Fibroblast of skin of abdomen (primary cell): ENCODE data around the gene TLE5.
A peak's percentile ranks its signal among the peaks of the same experiment; 100 is the strongest.
"Not testable (repeated sequence)": the region's sequence is repeated elsewhere in the genome, so short reads cannot be mapped to it uniquely, and the experiment has no call there.

Experiments used
- DNase-seq: peaks from one replicate; pipeline ENCODE4 v3.0.0-alpha.2; 2013

TLE5 gene

DNA sequence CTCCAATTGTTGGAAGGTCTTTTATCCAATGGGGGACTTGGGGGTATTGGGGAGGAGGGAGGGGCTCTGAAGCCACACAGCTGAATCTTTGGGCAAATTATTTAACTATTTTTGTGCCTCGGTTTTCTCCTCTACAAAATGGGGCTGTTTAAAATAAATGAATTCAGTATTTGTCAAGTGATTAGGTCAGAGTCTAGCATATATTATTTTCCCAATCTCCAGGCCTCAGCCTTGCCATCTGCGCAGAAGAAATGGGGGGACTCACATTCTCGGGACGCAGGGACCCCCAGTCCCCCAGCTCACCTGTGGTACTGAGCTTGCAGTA lies 1.5 kb downstream of the TLE5 start:
- DNase-seq, result no peak

DNA sequence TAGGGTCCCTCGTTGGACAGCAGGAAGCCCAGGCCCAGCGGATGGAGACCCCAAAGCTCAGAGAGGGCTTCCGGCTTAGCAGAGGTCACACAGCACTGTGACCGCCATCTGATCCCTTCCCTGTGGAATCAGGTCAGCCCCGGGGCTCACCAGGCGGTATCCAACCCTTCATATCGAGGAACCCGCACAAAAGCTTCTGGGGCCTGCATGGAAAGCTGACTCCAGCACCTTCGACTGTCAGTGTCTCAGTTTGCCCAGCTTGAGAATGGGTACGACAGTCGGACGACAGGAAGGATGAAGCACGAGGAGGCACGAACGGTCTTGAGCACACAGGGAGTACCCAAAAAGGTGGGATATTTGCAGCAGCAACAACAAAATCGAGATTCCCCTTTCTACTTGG lies 2.6 kb downstream of the TLE5 start:
- no peak for DNase-seq

DNA sequence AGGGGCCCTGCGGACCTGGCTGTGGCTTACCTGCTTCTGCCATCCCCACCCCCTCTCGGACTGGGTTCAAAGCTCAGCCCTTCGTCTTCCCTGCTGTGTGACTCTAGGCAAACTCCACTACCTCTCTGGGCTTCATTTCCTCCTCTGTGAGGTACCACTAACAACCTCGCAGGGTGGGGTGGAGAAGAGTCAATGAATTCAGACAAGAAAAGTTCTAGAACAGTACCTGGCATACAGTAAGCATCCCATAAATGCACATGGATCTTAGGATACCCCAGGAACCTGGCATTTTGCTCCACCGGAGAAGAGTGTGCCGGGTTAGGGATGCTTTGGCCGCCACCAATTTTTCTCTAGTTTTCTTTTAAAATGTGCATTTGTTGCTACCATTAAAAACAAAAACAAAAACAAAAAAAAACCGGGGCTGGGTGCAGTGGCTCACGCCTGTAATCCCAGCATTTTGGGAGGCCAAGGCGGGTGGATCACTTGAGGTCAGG lies 3.4 kb downstream of the TLE5 start:
- no peak for DNase-seq

DNA sequence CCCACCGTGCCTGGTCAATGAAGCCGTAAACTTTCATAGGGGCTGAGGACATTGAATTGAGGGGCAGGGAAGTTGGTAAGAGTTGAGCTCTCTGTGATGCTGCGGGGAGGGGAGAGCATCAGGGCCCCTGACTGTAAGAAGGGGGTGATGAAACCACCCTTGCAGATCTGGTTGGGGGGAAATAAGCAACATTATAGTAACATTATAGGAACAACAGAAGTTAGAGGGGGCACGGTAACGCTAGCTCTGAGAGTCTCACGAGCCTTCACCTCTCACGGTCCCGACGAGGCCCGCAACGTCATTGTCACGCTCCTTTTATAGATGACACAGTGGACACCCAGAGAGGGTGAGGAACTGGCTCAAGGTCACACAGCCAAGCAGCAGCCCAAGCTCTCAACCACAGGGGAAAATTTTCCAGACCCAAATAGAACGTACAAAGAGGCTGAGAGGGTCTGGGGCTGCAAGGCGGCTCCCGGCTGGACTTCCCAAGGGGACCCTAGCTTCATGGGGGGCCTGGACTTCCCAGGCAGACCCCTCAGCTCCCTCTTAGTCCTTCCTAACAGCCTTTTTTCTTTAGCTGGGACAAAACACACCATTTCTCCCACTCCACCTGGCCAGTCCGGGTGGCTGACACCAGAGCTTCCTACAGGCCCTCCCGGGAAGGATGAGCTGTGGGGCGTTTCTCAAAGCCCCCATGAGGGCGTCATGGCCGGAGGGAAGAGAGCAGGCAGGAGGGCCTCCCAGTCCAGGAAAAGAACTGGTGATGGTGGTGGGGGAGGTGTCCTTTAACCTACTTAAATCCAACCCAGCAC lies 4.1 kb downstream of the TLE5 start:
- no peak for DNase-seq

DNA sequence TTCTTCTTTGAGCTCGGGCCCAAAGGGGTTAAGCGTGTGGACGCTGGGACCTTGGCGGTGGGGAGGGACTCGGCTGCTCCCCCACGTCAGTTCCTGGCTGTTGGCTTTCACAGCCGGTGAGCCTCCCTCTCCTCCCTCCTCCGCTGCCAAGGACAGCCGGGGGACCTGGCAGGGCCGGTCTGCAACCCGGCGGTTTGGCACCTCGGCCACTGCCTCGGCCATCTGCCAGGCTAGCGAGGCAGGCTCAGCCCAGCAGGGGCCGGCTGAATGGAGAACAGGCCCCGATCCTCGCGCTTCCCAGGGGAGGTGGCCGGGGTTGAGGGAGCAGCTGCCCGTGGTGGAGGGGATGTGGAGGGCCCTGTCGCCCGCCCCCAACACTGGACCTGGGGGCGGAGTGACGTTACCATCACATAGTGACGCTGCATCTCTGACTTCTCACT lies 5.0 kb downstream of the TLE5 start:
- no peak for DNase-seq

DNA sequence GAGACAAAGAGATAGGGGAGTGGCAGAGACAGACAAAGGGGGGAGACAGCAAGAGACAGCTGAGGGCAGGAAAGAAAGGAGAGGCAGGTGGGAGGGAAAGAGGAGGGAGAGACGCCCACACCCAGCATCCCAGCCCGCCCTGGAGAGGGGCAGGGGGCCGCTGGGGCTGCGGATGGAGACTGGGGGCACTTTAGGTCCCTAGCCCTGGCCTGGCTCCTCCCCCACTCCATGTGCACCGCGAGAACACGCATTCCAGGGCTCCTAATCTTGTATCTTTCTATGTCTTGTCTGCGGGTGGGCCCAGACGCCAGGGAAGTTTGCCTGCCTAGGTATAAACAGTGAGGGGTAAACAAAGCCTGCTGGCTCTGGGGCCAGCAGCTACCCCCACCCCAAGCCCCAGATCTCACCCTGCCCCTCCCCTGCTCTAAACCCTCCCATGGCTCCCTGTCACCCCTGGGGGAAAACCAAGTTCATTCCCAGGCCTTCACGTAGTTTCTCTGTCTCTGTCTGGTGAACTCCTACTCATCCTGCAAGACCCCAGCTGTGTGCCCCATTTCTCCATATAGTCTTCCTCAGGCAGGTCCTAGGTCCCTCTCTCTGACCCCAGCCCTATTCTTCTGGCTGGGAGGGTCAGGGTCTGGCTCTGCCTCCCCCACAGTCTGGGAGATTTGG lies 5.7 kb downstream of the TLE5 start:
- no peak for DNase-seq

DNA sequence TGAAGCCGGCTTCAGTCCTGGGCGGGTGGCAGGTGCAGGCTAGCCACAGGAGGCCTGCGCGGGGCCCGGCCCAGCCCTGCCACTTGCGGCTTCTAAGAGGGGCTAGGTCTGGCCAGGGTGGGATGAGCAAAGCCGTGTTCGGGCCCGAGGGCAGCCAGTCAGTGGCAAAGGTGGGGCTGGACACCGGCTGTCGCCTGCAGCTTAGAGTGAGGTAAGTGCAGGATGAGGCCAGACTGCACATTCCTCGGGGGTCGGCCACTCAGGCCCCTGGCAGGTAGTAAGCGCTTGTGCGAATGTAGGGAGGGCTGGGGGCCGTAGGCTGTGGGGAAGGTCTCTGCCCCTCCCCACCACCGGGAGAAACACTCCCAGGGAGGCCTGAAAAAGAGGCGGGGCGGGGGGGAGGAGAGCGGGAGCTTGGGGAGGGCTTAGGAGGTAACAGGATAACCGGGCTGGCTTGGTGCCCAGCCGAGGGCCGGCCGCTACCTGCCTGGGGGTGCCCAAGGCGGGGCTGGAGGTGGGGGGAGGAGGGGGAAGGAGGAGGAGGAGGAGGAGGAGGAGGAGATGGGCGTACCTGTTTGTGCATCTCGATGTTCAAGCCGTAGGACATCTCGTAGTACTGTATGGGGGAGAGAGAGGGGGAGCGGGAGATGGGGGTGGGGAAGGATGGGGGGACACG lies 6.4 kb downstream of the TLE5 start:
- no peak for DNase-seq

DNA sequence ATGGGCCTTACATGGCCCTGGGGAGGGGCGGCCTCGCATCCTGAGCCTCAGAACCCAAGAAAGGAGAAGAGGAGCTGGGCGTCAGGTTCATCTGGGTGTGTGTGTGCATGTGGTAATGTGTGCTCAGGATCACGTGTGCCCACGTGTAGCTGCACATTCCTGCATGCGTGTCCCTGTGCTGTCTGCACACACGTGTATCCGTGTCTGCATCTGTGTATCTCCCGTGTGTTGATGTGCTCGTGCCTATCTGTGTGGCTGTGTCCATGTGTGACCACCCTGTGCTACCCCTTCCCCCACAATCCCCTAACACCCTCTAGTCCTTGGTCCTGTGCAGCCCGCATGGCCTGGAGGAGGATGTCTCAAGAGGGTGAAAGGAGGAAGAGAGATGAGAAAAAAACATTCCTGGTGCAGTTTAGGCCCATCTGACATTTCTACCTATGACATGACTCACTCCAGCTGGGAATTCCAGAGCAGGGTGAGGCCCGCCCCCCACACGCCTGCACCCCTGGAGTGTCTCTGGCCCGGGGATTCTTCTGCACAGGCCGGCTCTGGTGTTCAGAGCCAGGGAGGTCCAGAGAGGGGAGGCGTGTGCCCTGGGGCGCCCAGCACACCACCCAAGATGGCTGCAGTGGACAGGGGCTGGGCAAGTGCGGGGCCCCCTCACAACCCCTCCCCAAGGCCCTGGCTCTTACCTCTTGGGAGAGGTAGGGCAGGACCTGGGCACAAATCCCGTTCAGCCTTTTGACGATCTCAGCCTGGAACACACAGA lies 7.1 kb downstream of the TLE5 start:
- no peak for DNase-seq

DNA sequence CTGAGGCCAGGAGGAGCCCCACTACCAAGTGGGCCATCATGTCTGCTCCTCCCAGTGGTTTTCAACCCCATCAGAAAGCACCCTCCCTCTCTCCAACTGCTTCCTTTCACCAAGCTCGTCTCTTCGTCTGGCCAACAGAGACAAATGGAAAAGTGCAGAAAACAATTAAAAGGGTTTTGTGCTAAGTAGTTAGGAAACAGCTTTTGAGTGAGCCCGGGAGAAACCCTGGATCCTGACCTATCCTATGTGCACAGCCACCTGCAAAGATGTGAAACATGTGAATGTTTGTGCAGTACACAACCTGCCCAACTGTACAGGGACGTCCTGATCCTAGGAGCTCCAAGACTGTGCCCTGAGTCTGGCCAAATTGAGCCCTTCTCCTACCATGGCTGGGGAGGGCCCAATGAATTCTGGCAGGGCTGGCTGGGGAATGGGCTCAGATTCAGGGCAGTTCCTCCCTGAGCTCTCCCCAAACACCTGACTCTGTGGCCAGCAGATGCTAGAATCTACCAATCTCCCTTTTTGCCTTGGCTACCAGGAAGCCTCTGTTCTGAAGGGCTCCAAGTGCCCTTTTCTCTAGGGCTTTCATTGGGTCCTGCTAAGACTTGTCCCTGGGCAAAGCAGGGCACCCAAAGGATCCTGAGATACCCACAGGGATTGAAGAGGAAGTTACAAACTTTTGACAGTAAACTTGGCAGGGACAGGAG lies 7.9 kb downstream of the TLE5 start:
- DNase-seq, result no peak

DNA sequence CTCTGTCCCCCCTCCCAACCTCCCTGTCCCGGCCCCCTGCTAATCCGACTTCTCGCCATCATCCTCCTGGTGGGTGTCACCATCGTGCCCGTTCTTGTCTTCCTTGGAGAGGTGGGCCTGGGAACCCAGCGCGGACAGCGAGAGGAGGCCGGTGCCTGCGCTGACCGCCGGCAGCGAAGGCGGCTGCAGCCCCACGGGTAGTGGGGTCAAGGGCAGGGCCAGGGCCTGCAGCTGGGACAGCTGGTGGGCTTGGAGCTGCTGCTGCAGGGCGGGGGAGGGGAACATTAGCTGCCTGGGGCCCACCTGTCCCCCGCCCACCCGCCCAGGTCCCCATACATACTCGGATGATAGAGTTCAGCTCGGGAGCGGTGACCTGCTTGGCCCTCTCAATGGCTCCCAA lies 8.5 kb downstream of the TLE5 start:
- DNase-seq, result no peak

DNA sequence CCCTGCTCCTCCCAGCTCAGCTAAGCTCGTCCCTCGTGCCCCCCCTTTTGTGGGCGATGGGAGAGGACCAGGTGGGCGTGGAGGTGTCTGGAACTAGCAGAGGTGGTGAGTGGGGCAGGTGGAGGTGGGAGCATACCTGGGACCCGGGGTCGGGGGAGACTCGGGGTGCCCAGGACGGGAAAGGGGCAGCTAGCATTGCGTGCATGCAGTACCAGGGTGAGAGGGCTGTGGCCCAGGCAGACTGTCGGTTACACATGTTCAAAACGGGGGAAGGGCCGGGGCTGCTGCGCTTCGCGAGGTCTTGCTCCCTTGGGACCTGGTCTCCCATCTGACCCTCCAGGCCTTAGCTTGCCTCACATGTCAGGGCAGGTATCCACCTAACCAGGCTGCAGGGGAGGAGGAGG lies 9.1 kb downstream of the TLE5 start:
- no peak for DNase-seq

DNA sequence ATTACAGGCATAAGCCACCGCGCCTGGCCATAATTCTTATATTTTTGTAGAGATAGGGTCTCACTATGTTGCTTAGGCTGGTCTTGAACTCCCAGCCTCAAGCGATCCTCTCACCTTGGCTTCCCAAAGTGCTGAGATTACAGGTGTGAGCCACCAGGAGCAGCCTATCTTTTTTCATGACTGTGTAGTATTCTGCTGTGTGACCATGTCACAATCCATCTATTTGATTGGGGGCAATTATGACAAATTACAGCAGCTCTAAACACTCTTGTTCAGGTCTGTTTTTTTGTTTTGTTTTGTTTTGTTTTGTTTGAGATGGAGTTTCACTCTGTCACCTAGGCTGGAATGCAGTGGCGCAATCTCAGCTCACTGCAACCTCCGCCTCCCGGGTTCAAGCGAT lies 12.3 kb downstream of the TLE5 start:
- not testable (repeated sequence) for DNase-seq

DNA sequence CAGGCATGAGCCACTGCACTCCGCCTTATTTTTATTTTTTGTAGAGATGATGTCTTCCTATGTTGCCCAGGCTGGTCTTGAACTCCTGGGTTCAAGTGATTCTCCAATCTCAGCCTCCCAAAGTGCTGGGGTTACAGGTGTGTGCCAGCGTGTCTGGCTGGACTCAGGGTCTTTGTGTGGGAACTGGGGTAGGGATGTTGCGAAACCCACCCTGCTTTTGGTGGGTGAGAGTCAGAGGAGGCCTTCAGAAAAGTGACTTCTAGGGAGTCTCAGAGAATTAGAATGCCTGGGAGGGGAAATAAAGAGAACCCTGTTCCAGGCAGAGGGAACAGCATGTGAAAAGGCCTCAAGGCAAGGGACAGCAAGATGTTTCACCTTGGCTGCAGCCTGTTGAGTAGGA lies 13.2 kb downstream of the TLE5 start:
- no peak for DNase-seq

DNA sequence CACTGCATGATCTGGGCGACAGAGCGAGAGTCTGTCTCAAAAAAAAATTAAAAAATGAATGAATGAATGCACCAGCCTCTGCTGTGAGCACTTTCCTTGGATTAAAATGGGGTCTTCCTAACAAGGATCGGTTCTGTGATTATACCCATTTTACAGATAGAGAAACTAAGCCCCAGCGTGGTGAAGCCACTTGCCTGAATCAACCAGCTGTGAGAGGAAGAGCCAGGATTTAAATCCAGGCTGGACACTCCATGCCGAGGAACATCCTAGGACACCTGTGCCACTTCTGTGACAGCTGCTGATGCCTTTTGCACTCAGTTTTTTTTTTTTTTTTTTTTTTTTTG lies 14.1 kb downstream of the TLE5 start:
- no peak for DNase-seq

DNA sequence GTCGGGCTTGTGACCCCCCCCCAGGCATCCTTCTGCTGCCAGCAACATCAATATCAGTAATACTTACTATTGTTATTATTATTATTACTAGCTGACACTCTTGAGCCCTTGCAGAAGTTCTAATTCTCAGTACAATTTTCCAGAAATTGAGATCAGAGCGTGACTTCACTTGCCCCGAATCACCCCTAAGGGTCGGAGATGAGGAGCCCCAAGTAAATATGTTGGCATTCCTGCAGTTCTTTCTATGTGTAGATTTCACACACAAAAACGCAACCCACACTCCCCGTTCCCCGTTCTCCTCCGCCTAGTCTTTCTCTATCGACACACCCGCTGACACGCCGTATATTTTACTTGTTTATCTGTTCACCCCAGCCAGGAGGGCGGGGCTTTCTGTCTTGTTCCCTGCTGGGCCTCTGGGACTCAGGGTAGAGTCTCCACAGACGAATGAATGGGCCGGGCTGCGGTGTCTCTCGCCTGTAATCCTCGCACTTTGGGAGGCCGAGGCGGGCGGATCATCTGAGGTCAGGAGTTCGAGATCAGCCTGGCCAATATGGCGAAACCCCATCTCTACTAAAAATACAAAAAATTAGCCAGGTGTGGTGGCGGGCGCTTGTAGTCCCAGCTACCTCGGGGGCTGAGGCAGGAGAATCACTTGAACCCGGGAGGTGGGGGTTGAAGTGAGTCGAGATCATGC lies 14.7 kb downstream of the TLE5 start:
- peak; percentile 76 for DNase-seq

DNA sequence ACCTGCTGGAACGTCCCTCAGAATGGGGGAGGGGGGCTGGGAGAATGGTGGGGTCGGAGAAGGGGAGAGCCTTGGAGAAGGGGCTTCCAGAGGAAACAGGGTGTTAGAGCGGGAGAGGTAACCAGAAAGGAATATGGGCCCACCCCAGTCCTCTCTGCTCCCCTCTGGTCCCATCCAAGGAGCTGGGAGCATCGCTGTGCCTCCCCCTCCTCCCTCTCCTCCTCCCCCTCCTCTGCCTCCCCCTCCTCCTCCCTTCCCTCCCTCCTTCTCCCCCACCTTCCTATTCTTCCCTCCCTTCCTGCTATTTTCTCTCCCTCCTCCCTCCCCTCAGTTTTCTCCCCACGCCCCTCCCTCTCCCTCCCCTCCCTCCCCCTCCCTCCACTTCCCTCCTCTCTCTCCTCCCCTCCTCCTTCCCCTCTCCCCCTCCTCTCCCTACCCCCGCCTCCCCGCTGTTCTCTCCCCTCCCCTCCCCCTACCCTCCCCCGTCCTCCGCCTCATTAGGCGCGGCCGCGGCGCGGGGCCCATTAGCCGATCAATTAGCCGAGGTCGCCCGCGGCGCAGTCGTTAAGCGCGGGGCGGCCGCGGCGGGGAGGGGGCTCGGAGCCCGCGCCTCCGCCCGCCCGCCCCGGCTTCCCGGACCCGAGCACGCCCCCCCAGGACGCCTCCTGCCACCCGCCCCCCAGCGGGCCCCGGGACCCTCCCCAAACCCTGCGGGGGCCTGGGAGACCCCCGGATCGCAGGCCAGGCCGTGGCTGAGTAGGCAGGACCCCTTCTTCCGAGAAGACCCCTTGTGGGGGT lies 15.4 kb downstream of the TLE5 start:
- peak; percentile 44 for DNase-seq

DNA sequence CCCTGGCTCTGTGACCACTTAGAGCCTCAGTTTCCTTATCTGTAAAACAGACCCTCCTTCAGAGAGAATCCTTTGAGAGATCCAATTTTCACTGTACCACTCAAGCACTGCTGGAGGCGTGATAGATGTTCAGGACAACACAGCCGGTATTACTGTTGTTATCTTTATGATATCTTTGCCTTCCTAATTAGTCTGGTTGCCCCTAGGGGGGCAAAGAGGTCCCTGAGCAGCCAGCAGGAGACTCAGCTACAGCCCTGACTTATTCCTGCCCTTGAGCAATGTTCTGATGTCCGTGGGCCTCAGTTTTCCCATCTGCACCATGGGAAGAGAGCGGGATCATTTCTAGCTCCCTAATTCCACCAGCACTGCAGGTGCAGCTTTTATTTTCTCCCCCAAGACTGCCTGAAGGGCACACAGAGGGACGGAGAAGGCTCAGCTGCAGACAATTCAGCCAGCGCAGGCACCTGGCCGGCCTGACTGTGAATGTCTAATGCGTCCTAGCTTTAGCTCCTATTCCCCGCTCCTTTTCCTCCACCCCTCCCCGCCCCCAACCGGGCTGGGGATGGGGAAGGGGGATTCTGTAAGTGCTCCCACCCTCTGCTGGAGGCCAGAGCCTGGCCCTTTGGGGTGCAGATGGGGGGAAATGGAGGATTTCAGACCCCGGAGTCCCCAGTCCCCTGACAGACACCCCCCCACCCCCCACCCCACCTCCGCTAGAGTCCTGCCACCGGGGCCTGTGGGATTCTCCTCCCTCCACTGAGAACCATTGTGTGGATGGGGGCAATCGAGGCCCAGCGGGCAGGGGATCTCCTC lies 16.2 kb downstream of the TLE5 start:
- no peak for DNase-seq

DNA sequence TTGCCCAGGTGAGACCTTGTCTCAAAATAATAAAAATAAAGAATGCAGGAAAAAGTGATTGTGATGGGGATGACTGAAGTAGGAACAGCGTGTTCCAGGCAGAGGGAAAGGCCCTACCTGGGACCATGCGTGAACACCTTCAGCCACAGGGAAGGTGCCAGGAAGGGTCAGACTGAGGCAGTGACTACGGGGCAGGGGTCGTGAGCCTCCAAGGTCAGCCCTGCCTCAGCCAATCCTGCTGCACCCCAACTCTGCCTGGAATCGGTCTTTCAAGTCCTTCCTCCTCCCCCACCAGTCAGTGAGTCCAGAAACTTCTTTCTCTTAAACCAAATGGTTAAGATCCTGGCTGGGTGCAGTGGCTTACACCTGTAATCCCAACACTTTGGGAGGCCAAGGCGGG lies 17.1 kb downstream of the TLE5 start:
- no peak for DNase-seq

DNA sequence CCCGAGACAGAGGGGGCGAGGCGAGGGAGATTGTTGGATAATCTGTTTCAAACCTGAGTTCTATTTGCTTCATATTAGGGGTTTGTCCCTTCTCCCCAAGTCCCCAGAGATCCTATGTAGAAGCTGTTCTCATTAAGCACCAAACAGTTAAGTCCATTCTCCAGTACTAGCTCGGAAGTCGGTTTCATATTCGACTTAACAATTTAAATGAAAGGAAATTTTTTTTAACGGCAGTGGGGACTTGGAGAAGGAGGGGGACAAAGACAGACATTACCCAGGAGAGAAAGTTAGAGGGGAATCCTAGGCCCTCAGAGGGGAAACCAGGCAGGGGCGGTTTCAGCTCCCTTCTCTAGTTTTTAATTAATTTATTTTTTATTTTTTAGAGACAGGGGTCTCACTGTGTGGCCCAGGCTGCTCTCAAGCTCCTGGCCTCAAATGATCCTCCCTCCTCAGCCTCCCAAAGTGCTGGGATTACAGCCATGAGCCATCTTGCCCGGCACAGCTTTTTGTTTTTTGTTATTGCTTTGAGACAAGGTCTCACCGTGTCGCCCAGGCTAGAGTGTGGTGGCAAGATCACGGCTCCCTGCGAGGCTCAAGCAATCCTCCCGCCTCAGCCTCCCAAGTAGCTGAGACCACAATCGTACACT lies 19.6 kb downstream of the TLE5 start:
- DNase-seq, result no peak
